ENCODE results near the gene TMEM234. TPM values are rescaled to one million over a fixed set of nuclear protein-coding genes. Genes with fewer than 3 reads are reported as not detected.
A peak's percentile ranks its signal among the peaks of the same experiment; 100 is the strongest.

The TMEM234 gene
- total and polyA plus RNA-seq, 10 of the 15 experiments (the other 5 are each of a cell fraction or from before 2014, with no cell fraction given) = 2.9 to 10.9 (median 6.4) TPM

DNA sequence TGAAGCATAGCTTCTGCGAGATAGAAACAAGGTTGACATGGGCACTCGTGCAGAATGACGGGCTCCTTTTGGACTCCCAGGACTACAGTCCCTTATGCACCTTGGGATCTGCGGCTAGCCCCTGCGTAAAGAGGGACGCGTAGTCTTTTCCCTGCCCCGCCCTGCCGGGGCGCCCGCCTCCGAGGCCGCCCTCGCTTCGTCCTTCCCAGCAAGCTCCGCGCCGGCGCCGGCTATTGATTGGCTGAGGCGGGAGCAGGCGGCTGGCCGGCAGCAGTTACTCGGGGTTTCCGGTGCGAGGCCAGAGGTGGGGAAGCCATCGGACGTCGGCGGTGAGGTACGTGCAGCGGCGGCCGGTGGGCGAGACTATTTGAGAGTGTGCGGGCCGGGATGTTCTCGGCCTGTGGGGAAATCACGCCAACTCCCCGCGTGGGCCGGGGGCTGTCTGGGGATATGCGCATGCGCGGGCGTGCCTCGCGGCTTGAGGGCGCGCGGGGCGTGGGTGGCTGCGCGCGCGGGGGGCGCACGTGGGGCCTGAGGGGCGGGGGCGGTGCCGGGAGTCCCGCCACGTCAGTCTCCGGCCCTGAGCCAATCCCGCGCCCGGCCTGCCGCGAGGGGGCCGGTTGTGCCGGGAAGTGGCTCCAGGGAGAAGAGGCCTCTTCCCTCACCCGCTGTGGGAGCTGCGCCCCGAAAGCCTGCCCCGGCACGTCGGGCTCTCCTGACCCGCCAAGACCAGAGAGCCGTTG, 42.5 kb downstream of the TMEM234 start, which contains the start of gene TXLNA (continued):
- TF ChIP-seq BMI1 (IDR thresholded peaks at IDR 0.05; ENCODE audit: borderline replicate concordance) (no peak), DPF2 (IDR thresholded peaks at IDR 0.05) (peak; percentile 82; the same call in 1 of the 2 replicates), MXI1 (IDR thresholded peaks at IDR 0.05; ENCODE audit: low read depth, low read length) (peak; percentile 90), GABPA (IDR thresholded peaks at IDR 0.05; ENCODE audit: low read depth) (peak; percentile 72; the same call in 1 of the 2 replicates), MYB (IDR thresholded peaks at IDR 0.05; ENCODE audit: borderline replicate concordance, low read depth, low read length) (no peak), POLR2AphosphoS5 (IDR thresholded peaks at IDR 0.05; ENCODE audit: low read length) (peak; percentile 96), RFX5 (IDR thresholded peaks at IDR 0.05; ENCODE audit: low read depth, low read length) (no peak; the same call in 1 of the 2 replicates), ESRRA (IDR thresholded peaks at IDR 0.05; ENCODE audit: low read length) (no peak), IKZF2 (IDR thresholded peaks at IDR 0.05) (peak in 1 of 2 experiments; percentile 37; a peak in 3 of 4 replicates), RCOR1 (conservative IDR thresholded peaks at IDR 0.05; ENCODE audit: low read depth, low read length) (0 out of 2 replicates have a peak, but pooled peaks have one; percentile 47), EP300 (IDR thresholded peaks at IDR 0.05; ENCODE audit: borderline replicate concordance in 1 of 2, control insufficient read depth in 1 of 2, low read depth in 2 of 2, low read length in 2 of 2) (peak in 1 of 2 experiments; percentile 33; a peak in 1 of 4 replicates), NRF1 (conservative IDR thresholded peaks at IDR 0.05; ENCODE audit: low read depth, low read length) (peak; percentile 51), RB1 (IDR thresholded peaks at IDR 0.05; ENCODE audit: borderline replicate concordance) (peak; percentile 63; the same call in 1 of the 2 replicates), EGR1 (IDR thresholded peaks at IDR 0.05; ENCODE audit: borderline replicate concordance in 1 of 2, low read depth in 2 of 2, low read length in 2 of 2) (peak; percentile 57 to 99), HDGF (IDR thresholded peaks at IDR 0.05) (0 out of 2 replicates have a peak, but pooled peaks have one; percentile 67), HDAC2 (IDR thresholded peaks at IDR 0.05) (no peak), SIX5 (IDR thresholded peaks at IDR 0.05; ENCODE audit: low read depth, low read length, severe bottlenecking) (peak; percentile 13), ATF7 (IDR thresholded peaks at IDR 0.05; ENCODE audit: low read depth) (0 out of 2 replicates have a peak, but pooled peaks have one; percentile 32), POLR2AphosphoS2 (IDR thresholded peaks at IDR 0.05; ENCODE audit: low read depth, low read length) (peak; percentile 74; the same call in 1 of the 2 replicates), PAX8 (IDR thresholded peaks at IDR 0.05) (no peak), KLF5 (IDR thresholded peaks at IDR 0.05; ENCODE audit: partially characterized antibody) (peak; percentile 68), SIN3A (IDR thresholded peaks at IDR 0.05; ENCODE audit: low read depth, low read length) (peak; percentile 59; the same call in 1 of the 2 replicates), MEF2B (IDR thresholded peaks at IDR 0.05; ENCODE audit: partially characterized antibody, poor library complexity, severe bottlenecking) (peak; percentile 44), SREBF1 (IDR thresholded peaks at IDR 0.05; ENCODE audit: low read length) (0 out of 2 replicates have a peak, but pooled peaks have one; percentile 7), TCF3 (IDR thresholded peaks at IDR 0.05; ENCODE audit: borderline replicate concordance, insufficient read depth, low read depth, low read length) (peak; percentile 53; the same call in 1 of the 2 replicates), IKZF1 (conservative IDR thresholded peaks at IDR 0.05) (peak; percentile 90)
- TF ChIP-seq, protein P1, sequence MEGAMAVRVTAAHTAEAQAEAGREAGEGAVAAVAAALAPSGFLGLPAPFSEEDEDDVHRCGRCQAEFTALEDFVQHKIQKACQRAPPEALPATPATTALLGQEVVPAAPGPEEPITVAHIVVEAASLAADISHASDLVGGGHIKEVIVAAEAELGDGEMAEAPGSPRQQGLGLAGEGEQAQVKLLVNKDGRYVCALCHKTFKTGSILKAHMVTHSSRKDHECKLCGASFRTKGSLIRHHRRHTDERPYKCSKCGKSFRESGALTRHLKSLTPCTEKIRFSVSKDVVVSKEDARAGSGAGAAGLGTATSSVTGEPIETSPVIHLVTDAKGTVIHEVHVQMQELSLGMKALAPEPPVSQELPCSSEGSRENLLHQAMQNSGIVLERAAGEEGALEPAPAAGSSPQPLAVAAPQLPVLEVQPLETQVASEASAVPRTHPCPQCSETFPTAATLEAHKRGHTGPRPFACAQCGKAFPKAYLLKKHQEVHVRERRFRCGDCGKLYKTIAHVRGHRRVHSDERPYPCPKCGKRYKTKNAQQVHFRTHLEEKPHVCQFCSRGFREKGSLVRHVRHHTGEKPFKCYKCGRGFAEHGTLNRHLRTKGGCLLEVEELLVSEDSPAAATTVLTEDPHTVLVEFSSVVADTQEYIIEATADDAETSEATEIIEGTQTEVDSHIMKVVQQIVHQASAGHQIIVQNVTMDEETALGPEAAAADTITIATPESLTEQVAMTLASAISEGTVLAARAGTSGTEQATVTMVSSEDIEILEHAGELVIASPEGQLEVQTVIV (IDR thresholded peaks at IDR 0.05; ENCODE audit: borderline replicate concordance, partially characterized antibody) = no peak
- TF ChIP-seq, protein P2, sequence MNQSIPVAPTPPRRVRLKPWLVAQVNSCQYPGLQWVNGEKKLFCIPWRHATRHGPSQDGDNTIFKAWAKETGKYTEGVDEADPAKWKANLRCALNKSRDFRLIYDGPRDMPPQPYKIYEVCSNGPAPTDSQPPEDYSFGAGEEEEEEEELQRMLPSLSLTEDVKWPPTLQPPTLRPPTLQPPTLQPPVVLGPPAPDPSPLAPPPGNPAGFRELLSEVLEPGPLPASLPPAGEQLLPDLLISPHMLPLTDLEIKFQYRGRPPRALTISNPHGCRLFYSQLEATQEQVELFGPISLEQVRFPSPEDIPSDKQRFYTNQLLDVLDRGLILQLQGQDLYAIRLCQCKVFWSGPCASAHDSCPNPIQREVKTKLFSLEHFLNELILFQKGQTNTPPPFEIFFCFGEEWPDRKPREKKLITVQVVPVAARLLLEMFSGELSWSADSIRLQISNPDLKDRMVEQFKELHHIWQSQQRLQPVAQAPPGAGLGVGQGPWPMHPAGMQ (IDR thresholded peaks at IDR 0.05; ENCODE audit: borderline replicate concordance) = no peak

Data from GM12878 (cell line).